Activated CD8-positive, alpha-beta memory T cell treated with anti-CD3 and anti-CD28 coated beads for 1 hour (primary cell): ENCODE data around the gene CLSTN2.

Experiments
- DNase-seq, 2 donors: peaks; one replicate each; pipeline ENCODE4 v3.0.0-alpha.2; 2020; ENCODE audit warnings: low read depth in 1 of 2; ENCODE audit errors: extremely low read depth in 1 of 2

CLSTN2 gene

GRCh38 chr3:140439527-140439926, 504.5 kb downstream of the CLSTN2 start:
- no peak for DNase-seq

DNA sequence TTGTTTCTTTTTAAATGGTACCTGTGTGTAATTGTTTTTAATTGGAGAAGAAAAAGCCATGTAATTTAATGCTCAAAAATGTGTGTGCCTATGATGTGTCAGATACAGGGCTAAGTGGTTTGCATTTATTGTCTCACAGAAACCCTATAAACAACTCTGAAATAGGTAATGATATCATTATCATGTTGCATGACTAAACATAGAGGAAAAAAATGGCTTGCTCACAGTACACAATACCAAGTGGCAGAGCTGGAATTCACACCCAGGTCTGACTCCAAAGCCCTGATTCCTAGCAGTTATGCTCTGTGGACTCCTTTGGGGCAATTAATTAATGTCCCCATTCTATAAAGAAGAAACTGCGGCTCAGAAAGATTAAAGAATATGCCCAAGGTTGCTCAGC, 505.5 kb downstream of the CLSTN2 start:
- DNase-seq = no peak

DNA sequence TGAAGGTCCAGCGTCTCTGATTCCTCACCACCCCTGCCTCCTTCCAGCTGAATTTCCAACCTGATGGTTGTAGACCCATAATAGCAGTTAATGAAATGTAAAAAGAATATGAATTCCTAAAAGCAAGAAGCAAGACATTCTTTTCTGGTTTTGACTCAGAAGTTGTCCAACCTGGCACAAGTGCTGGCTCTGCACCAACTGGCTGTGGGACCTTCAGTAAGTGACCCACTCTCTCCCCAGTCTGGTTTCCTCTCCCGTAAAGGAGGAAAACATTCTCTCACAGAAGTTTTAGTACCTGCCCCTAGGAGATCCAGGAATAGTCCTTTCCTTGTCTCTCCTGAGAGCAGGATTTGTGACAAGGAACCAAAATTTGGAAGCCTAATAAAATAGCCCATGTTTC, 506.0 kb downstream of the CLSTN2 start:
- DNase-seq = no peak

DNA sequence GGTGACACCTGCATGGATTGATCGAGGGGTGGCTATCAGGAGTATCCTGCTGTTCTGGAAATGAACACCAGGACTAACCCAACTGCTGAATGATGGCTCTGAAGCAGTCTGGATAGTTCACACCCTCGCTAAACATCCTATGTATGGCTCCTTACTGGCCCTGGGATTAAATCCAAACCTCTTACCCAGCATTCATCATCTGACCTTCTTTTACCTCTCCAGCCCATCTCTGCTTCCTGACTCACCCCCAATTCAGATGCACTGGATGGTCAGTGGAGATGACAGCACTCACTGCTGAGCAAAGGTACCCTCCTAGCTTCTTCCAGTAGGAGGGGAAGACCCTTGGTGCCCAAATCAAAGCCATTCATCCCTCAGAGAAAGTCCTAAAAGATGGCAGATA, 507.6 kb downstream of the CLSTN2 start:
- DNase-seq = no peak

GRCh38 chr3:140443073-140443472, 508.1 kb downstream of the CLSTN2 start:
- DNase-seq = no peak

- no peak for DNase-seq
These were observed 508.8 kb downstream of the CLSTN2 start for GRCh38 chr3:140443806-140444205.

GRCh38 chr3:140446734-140447133, 511.7 kb downstream of the CLSTN2 start:
- DNase-seq = no peak

DNA sequence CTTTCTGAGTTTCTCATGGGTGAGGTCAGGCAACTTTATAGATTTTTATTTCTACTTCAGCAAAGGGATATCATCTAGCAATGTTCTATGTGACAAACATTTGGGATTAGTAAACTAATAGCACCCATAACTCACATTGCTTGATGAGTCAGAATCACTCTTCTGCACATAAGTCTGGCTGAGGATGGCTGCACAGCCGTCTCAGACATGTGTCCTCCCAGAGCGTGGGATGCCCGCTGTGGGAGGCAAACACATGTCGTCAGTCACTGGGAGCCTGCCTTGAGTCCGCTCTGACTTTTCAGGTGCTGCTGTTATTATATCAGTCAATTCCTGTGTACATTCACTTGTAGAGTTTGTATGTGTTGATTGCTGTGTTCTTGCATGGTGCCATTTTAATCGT, 512.2 kb downstream of the CLSTN2 start:
- no peak for DNase-seq

GRCh38 chr3:140448001-140448400, 513.0 kb downstream of the CLSTN2 start:
- DNase-seq = no peak

GRCh38 chr3:140449413-140450256, 514.6 kb downstream of the CLSTN2 start:
- DNase-seq = no peak

DNA sequence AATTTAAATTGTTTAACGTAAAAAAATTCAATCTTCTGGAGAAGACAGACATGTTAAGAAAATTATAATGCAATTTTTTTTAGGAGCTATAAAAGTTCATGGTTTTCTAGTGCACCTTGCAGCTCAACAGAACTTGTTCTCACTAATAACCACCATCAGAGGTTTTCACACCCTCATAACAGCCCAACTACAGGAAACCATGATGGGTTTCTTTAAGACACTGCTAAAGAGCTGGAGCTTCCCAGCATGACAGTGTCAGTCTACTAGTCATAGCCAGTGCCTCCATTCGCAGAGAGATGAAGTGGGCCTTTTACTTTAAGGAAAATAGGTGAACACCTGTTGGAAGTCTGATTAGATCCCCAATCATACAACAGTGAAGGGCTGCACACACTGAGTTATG, 518.8 kb downstream of the CLSTN2 start:
- no peak for DNase-seq

GRCh38 chr3:140455521-140456214, 520.7 kb downstream of the CLSTN2 start:
- DNase-seq = no peak

GRCh38 chr3:140456974-140457373, 522.0 kb downstream of the CLSTN2 start:
- no peak for DNase-seq

GRCh38 chr3:140459462-140459861, 524.5 kb downstream of the CLSTN2 start:
- no peak for DNase-seq

- no peak for DNase-seq
These were observed 526.3 kb downstream of the CLSTN2 start for GRCh38 chr3:140461250-140461649.

DNA sequence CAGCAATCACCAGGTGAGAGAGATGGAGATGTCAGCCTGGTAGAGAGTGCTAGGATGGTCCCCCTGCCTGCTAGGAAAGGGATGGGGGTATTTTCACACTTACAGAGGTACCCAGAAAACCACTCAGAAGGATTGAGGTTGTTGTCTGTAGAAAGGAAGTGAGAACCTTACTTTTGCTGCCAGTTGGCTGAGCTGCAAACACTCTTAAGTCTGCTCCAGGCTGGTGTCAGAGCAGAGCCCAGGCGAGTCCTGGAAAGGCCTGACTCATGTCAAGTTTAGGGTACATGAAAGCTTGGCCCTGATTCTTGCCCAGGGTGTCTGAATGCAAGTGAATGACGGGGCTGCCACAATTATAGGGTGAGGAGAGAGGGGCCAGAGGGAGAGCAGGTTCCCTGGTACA, 528.4 kb downstream of the CLSTN2 start:
- DNase-seq = no peak

DNA sequence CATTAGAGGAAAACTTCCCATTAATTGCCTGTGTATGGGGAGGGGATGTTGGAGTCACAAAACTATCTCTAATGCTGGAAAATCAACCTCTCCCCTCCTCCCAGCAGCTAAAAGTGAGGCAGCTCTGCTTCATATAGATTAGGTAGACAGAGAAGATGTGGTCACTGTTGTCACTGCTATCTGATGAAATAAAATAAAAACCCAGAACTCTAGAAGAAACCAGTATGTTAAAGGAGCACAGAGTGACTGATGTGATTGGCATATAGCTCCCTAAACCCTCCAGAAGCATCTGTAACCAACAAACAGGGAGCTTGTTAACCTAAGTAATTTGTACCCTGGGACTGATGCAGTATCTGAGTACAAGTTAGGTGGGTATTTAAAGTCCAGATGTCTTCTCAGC, 531.0 kb downstream of the CLSTN2 start:
- no peak for DNase-seq

GRCh38 chr3:140466535-140466934, 531.5 kb downstream of the CLSTN2 start:
- no peak for DNase-seq

DNA sequence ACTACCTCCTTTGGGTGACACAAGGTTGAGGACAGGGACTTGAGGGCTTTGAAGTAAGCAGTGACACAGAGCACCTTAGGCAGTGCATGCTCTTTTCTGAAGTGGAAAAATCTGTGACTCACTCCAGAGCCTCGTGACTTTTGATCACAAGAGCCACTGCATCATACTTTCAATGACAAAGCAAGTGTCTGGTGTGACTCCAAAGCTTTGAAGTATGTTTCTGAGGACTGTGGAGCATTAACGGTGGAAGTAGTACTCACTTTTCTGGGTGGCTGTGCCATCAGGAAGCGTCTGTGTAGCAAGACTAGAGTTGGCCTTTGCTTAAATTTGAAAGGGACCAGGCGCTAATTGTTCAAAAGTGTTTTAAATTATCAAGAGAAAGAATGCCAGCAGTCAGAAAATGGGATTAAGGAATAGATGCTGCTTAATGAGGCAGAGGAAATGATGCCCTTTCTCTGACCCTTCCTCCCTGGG, 532.2 kb downstream of the CLSTN2 start:
- no peak for DNase-seq

DNA sequence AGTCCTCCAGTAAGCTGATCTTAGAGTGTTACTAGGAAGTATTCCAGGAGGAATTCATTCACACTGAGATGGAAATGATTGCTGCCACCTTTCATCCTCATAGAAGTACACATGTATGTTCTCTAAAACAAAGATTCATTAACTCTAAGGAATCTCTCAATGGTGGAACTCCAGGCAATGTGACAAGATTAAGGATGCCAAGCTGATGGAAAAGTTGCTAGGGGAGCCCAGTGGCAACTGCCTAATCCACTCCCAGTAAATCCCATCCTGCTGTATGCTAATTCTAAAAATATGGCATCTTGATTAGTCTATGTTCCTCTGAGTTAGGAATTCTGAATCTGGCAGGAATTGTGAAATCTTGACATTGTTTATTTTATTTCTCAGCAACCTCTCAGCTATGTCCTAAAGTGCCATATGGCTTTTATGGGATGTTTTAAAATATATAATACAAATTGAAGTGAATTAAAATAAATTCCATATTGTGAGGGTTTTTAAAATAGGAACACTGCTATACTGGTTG, 532.9 kb downstream of the CLSTN2 start:
- no peak for DNase-seq

DNA sequence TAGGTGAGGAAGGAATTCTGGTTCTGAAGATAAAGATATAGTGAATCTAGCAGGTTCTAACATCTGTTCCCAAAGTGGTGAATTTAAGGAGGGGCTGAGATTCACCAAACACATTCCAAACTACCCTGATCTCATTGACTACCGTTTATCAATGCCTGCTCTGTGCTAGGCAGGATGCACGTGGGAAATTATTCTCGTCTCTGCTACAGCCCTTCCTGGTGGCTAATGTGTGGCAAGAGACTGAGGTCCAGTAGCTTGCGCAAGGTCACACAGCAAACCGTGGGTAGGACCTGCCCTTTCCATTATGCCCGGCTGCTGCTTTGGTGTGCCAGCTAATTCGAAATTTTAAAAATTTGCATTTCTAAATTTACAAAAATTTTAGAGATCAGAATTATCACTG, 533.4 kb downstream of the CLSTN2 start:
- DNase-seq = no peak

GRCh38 chr3:140469491-140469890, 534.5 kb downstream of the CLSTN2 start:
- no peak for DNase-seq
